ACHN (cell line): ENCODE data around the gene DDX43.
A peak's percentile ranks its signal among the peaks of the same experiment; 100 is the strongest.
"Not testable (repeated sequence)": the region's sequence is repeated elsewhere in the genome, so short reads cannot be mapped to it uniquely, and the experiment has no call there.

Experiments
- DNase-seq: peaks from one replicate; pipeline ENCODE4 v3.0.0-alpha.2; 2015
- in situ Hi-C: cut with HindIII; loops from 2 replicates; pipeline ENCODE4 v1.10.0; 2017; ENCODE audit warnings: low sequenced_read_pairs, low pct_ligation_motif_present, low pct_unique_long_range_greater_than_20kb

DDX43 gene

GRCh38 chr6:73382462-73383113 is 12.0 kb upstream of the DDX43 start:
- in situ Hi-C loops, result no loop called here
- DNase-seq, result no peak

GRCh38 chr6:73388433-73388799 is 6.2 kb upstream of the DDX43 start:
- DNase-seq, result no peak
- in situ Hi-C loops, result no loop called here

DNA sequence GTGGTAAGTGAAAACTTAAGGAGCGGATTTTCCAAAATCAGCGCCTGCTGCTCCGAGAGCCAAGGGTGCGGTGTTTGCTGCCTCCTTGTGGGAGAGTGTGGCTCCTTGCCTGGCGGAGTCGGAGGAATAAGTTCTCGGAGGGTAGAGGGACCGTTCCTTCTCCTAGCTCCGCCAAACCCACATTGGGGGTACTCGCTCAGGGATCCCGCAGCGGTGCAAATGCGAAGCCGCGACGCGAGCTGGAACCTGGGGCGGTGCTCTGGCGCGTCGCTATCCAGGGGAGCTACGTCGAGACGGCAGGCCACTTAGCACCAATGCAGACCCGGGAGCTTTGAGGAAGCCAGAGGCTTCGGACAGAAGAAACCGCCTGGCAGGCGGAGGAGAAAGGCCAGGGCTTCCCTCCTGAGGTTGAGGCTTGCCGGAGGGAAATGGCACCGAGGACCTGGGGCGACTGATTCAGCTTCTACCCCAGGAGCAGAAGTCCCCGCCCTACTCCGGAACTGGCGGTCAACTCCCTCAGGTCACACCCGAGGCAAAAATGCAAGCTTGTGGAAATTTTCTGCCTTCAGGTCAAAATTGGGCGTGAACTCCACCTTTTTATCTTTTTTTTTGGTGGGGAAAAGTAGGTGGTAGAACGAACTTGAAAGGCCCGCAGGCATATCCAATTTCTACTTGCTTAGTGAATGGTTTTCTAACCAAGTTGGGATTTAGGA is 5.7 kb upstream of the DDX43 start:
- peak; percentile 54 for DNase-seq
- in situ Hi-C loops, result no loop called here

- in situ Hi-C loops, result no loop called here
- DNase-seq, result no peak
These were observed 4.8 kb upstream of the DDX43 start for GRCh38 chr6:73389854-73390253.

GRCh38 chr6:73391675-73392074 is 3.0 kb upstream of the DDX43 start:
- DNase-seq, result no peak
- in situ Hi-C loops, result no loop called here

- DNase-seq, in situ Hi-C loops: not testable (repeated sequence)
These were observed 2.4 kb upstream of the DDX43 start for GRCh38 chr6:73392188-73392587.

DNA sequence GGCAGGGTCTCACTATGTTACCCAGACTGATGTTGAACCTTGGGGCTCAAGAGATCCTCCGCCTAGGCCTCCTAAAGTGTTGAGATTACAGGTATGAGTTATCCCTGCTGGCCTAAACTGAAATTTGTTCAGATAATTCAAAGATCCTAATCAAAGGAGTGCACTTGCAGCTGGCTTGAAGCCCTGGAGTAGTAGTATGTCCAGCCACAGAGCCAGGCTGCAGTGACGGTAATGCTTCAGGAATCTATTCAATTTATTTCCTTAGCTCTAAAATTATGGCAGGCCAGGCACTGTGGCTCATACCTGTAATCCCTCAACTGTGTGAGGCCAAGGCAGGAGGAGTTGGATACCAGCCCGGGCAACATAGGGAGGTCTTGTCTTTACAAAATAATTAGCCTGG is 1.4 kb upstream of the DDX43 start:
- in situ Hi-C loops, result no loop called here
- no peak for DNase-seq

DNA sequence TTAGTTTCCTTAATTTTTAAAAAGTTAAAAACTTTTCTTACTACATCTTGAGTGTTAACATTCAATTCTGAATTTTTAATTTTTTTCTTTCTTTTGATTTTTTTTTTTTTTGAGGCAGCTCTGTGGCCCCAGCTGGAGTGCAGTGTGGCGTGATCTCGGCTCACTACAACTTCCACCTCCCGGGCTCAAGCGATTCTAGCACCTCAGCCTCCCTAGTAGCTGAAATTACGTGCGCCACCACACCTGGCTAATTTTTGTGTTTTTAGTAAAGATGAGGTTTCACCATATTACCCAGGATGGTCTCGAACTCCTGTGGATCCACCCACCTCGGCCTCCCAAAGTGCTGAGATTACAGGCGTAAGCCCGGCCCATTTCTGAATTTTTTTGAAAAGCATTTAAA is 1.2 kb downstream of the DDX43 start:
- in situ Hi-C loops, result no loop called here
- DNase-seq, result no peak

- DNase-seq, result no peak
- in situ Hi-C loops, result no loop called here
These were observed 6.0 kb downstream of the DDX43 start for GRCh38 chr6:73400656-73401055.

GRCh38 chr6:73409395-73409794 is 14.8 kb downstream of the DDX43 start:
- in situ Hi-C loops, result no loop called here
- no peak for DNase-seq

DNA sequence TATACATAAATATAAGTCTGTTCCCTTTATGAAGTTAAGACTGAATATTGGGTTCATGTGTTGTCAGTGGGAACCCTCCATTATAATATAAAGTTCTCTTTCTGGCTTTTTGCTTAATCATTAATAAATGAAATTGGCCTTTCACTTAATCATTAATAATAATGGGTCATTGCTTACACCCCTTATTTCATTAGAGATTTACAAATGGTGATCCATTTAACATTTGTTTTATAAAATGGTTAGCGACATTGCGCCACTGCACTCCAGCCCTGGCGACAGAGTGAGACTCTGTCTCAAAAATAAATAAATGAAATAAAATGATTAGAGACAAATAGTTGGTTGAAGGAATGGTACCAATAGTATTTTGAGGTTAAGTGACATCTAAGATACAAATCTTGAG is 18.5 kb downstream of the DDX43 start:
- in situ Hi-C loops, result no loop called here

DNA sequence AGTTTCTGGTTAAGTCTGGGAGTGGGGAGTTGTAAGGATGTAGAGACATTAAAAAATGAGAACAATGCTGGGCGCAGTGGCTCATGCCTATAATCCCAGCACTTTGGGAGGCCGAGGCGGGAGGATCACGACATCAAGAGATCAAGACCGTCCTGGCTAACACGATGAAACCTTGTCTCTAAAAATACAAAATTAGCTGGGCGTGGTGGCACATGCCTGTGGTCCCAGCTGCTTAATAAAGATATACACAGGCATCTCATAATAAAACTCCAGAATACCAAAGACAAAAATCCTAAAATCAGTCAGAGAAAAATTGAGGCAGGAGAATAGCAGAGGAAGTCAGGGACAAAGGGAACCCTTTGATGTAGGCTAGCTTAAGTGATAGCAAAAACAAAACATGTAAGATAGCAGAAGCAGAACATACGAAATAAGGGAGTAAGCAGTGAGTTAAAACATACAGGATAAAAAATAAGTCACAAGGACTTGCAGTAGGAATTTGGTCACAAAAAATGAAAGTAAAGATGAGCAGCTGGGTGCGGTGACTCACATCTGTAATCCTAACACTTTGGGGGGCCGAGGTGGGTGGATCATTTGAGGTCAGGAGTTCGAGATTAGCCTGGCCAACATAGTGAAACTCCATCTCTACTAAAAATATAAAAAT is 23.6 kb downstream of the DDX43 start:
- DNase-seq, result no peak
- in situ Hi-C loops, result no loop called here

More for the DNA sequence above, 18.5 kb downstream of the DDX43 start:
- DNase-seq, result no peak

DNA sequence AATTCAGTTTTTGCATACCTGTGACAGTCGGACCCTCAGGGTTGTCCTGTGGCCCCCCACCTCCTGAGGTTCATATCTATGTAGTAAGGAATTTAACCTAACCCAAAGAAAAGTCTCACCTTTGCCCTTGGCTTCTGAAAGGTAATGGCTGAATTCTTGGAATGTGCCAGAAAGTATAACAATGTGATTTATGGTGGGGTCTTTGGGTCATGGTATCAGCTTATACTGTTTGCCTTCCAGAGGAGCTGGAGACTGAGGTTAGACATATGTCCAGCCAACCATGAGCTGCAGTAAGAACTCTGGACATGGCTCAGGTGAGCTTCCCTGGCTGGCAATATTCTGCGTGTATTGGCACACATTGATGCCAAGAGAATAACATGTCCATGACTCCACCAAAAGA is 26.9 kb downstream of the DDX43 start:
- in situ Hi-C loops, result no loop called here
- no peak for DNase-seq

DNA sequence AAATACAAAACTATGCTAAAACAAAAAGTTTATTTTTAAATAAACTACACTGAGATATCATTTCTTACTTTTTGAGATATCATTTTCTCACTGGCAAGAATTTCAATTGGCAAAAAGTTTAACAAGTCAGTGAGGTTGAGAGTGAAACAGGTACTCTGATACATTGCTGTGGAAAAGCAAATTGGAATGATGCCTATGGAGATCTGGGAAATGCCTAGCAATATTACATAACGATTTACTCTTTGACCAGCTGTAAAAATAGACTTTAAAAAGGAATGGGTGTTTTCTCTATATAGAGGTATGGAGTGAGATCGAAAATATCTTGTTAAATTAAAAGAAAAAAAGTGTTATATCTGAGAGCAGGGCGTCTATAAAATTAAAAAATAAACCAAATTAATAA is 40.6 kb downstream of the DDX43 start:
- no peak for DNase-seq
- in situ Hi-C loops, result no loop called here

DNA sequence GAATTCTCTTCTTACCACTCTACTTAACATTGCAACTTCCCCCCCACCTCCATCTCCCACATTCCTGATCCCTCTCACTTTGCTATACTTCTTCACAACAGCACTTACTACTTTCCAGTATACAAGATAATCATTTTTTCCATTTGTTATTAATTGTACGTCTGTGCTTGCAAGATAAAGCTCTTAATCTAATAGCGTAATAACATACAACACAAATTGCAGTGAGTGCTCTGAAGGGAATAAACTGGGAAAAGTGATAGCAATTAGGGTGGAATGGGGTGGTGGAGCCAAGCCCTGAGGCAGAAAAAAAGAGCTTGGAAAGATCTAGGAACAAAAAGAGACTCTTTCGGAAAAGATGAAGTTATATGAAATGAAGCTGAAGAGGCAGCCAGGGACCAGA is 48.9 kb downstream of the DDX43 start:
- no peak for DNase-seq
- in situ Hi-C loops, result no loop called here

DNA sequence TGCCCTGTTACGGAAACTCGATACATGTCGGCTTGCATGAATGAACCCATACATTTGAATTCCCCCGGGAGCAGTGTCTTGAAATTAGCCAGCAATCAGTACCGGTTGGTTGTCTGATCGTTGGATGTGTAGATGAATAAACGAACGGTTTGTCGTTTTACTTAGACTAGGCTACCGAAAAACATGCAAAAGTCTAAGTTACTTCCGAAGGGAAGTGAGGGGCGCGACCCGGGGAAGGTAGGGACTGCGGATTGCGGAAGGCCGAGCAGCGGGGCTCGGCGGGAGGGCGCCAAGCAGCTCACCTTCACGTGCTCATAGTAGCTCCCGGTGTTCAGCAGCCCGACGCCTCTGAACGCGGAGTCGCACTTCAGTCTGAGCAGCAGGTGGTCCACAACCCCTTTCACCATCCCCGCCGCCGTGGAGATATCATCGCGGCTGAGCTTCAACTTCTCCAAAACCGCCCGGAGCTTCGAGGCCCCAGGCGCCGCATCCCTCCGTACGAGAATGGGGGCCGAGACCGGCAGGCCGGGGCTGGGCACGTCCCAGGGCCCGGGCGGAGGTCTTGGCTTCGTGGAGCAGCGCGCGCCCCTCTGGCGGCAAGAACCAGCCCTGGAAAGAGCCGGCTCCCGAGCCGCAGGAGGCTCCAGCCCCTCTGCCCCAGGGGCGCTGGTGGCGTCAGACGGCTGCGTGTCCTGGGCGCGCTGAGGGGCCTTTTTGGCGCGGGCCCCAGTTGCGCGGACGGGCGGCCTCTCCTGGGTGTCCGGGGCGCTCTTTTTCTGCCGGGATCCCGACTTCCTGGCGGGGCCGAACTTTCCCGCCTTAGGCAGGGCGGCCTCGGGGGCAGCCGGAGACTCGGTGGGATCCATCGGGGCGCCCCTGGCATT is 56.8 kb downstream of the DDX43 start:
- no peak for DNase-seq
- in situ Hi-C loops, result no loop called here

- in situ Hi-C loops, result no loop called here
- DNase-seq, result no peak
These were observed 57.5 kb downstream of the DDX43 start, which contains the start of gene CGAS for GRCh38 chr6:73452107-73452461. TSS of gene CGAS (minus strand) at chr6:73452297. CDS start at chr6:73452181, 116 bp downstream.

DNA sequence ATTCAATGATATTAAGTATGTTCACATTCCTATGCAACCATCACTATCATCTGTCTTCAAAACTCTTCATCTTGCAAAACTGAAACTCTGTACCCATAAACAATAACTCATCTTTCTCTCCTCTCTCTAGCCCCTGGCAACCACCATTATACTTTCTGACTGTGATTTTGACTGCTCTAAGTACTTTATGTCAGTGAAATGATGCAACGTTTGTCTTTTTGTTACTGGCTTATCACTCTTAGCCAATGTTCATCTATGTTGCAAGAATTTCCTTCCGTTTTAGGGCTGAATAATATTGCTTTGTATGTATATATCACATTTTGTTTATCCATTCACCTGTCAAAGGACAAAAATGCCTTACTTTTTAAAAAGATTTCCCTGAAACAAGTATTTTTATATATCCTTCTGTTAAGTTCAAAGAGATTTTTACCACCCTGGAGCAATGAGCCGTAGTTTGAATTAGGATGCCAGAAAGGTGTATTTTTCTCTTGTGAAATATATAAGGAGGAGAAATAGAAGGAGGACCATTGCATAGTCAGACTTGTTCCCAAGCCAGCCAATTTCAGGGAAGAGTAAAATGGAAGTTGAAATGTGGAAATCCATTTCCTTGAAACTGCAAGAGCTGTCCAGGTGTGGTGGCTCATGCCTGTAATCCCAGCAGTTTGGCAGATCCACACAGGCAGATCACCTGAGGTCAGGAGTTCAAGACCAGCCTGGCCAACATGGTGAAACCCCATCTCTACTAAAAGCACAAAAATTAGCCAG is 61.4 kb downstream of the DDX43 start:
- in situ Hi-C loops, result no loop called here
- no peak for DNase-seq
